Subcutaneous adipose tissue (tissue), 4 donors: ENCODE data around the gene CDH23. TPM values are rescaled to one million over a fixed set of nuclear protein-coding genes. Genes with fewer than 3 reads are reported as not detected.

Experiments used
- CTCF ChIP-seq: fragments of 450-650 bp; IDR thresholded peaks from one replicate; pipeline ENCODE4 v1.5.1; 2016; ENCODE audit warnings: low read depth, mild to moderate bottlenecking, control low read depth, antibody characterized with exemption, moderate library complexity
- total RNA-seq, 4 donors: library from RNA; depleted of rRNA; stranded (reverse); fragments of >200 nt; gene quantifications; one replicate each; pipeline ENCODE4 v1.1.0, GENCODE V29; 2016

CDH23 gene
- total RNA-seq, 4 donors from 2014 or later: 14.3 to 74.8 (median 24.1) TPM

GRCh38 chr10:71362141-71362540 lies 34.6 kb upstream of the CDH23 start:
- TF ChIP-seq CTCF: no peak

DNA sequence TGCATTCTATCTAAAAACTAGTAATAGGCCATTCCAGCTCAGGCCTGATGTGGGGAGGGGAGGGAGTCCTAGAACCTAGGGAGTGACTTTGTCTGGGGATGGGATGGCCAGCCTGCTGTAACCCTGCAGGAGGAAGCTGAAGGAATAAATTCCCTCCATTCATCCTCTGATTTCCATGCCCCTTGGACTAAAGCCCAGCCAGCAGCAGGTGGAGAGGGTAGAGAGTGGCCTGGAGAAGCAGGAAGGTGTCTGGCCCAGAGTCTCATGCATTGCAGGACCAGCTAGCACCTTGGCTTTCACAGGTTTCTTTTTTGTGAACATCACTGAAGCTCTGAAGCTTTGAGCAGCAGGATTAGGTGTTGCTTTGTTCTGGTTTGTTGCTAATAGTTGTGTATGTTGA lies 32.8 kb upstream of the CDH23 start:
- TF ChIP-seq CTCF: no peak

DNA sequence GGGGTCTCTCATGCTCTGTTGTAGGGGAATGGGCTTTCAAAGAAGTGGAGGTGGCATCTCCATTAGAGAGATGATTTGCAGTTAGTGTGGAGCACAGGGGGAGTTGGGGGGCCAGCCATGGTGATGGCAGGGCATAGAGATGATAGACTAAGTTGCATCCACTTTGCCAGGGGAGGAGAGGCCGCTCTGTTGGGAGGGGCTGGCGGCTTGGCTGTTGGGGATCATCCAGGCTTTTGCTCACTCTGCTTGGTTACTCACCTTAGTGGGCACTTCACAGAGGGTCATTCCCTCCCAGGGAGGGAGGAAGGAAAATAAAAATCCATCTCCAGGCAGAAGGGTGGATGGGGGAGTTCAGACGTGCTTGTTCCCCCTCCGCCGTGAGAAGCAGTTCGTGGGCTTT lies 31.4 kb upstream of the CDH23 start:
- no peak for TF ChIP-seq CTCF

DNA sequence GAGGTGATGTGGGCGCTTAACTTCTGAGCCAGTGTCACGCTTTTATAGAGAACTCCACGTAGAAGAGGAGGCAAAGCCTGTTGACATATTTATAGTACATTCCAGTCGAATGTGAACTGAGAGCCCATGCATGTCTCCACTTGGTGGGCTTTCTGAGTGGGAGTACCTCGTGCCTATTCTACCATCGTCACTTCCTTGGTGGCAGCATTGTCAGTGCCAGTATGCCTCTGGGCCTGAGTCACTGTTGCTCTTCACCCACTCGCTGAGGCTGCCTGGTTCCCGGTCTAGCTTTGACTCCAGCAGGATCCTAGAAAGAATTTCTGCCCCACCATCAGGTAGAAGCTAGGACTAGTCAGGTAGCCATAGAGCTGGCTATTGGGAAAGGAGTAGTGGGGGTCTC lies 30.0 kb upstream of the CDH23 start:
- TF ChIP-seq CTCF: no peak

DNA sequence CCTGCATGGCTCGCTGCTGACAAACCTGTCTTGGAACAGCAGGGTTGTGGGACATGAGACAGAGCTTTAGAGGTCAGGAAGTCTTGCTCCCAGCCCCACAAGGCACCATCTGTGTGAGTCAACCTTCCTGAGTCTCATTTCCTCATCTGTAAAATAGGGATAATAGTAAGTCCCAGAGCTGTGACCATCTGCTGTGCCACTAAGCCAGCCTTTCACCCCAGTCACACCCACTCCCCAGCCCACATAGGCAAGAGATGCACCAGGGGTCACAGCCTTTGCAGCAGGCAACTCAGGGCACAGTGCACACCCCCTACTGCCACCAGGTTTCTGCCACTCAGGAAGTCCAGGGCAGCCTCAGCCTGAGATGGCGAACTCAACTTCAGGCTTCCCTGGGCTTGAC lies 29.4 kb upstream of the CDH23 start:
- no peak for TF ChIP-seq CTCF

DNA sequence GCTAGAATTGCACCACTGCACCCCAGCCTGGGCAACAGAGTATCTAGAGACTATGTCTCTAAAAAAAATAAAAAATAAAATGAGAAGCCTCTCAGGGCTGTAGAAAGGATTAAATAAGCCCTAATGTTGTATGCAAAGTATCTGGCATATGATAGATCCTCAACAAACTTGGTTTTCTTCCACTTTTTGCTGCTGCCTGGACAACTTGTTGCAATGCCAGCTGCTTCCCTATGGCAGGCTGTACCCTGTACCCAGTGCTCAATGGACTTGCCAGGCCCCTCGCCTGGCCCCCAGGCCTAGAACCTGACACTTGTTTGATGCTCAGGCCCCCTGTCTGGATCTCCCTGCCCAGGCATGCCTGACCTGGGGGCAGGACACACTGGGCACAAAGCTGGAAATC lies 28.5 kb upstream of the CDH23 start:
- no peak for TF ChIP-seq CTCF

- TF ChIP-seq CTCF: no peak
Observed at GRCh38 chr10:71368643-71369042, 28.1 kb upstream of the CDH23 start.

DNA sequence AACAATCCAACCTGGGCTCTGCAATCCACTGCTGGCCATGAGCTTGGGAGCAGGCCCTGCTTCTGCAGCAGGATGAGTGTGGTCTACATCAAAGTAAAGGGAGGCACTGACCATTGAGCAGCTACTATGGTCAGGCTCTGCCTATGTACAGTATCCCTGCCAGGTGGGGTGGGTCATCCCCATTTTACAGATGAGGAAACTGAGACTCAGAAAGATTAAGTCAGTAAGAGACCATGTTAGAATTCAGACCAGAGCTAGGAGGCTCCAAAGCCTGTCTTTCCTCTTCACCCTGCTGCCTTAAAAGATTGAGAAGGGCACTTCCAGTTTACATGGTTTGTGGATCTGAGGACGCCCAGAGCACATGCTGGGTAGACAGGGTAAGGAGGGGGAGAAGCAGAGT lies 27.1 kb upstream of the CDH23 start:
- TF ChIP-seq CTCF: no peak
